Vagina (tissue), 2 donors: Measurements from ENCODE around the gene NUP93. TPM values are rescaled to one million over a fixed set of nuclear protein-coding genes. Genes with fewer than 3 reads are reported as not detected.
A peak's percentile ranks its signal among the peaks of the same experiment; 100 is the strongest.

Source experiments
- DNase-seq, 2 donors: peaks; one replicate each; pipeline ENCODE4 v3.0.0-alpha.2; 2017; ENCODE audit errors: extremely low spot score in 2 of 2
- H3K27ac ChIP-seq: fragments of 200-600 bp; sonication (generic); one replicate; pipeline ENCODE4 v1.5.1; 2019
- H3K27me3 ChIP-seq: fragments of 200-600 bp; sonication (generic); one replicate; pipeline ENCODE4 v1.5.1; 2019
- H3K36me3 ChIP-seq, 2 donors: fragments of 200-600 bp; sonication (generic); one replicate each; pipeline ENCODE4 v1.5.1; 2017 to 2019
- H3K4me1 ChIP-seq: fragments of 200-600 bp; sonication (generic); one replicate; pipeline ENCODE4 v1.5.1; 2019
- H3K4me3 ChIP-seq, 2 donors: fragments of 200-600 bp; sonication (generic); 1 replicate in 1 of 2; 2 replicates in 1 of 2; pipeline ENCODE4 v1.5.1; 2016 to 2019
- H3K9me3 ChIP-seq: fragments of 200-600 bp; sonication (generic); one replicate; pipeline ENCODE4 v1.5.1; 2019
- POLR2A ChIP-seq, 2 donors: fragments of 450-650 bp; IDR thresholded peaks; one replicate each; pipeline ENCODE4 v1.6.1; 2017; ENCODE audit warnings: antibody characterized with exemption in 2 of 2, mild to moderate bottlenecking in 2 of 2, moderate library complexity in 2 of 2
- POLR2AphosphoS5 ChIP-seq, 2 donors: sonication (generic); formaldehyde crosslinking; IDR thresholded peaks; one replicate each; pipeline ENCODE4 v1.9.0; 2017; ENCODE audit warnings: antibody characterized with exemption in 2 of 2, mild to moderate bottlenecking in 2 of 2, low read depth in 1 of 2; ENCODE audit not compliant: insufficient read depth in 1 of 2
- intact Hi-C: fragments of 100-400 bp; cut with DNase I; formaldehyde crosslinking; loops from one replicate; pipeline ENCODE4 v1.15.1; 2023
- total RNA-seq: library from RNA; depleted of rRNA; stranded (reverse); fragments of >200 nt; gene quantifications from one replicate; pipeline ENCODE4 v1.2.3, GENCODE V29; 2016
- TF ChIP-seq, protein P1 (sequence below), 3 experiments: fragments of 450-650 bp in 2 of 3; fragments of 200-600 bp in 1 of 3; sonication (generic) in 1 of 3; IDR thresholded peaks; one replicate each; pipeline ENCODE4 v1.5.1; 2017 to 2019; ENCODE audit warnings: antibody characterized with exemption in 3 of 3, mild to moderate bottlenecking in 2 of 3, moderate library complexity in 2 of 3

Gene NUP93
- total RNA-seq, 1 donor from 2014 or later, result 43.7 TPM

DNA sequence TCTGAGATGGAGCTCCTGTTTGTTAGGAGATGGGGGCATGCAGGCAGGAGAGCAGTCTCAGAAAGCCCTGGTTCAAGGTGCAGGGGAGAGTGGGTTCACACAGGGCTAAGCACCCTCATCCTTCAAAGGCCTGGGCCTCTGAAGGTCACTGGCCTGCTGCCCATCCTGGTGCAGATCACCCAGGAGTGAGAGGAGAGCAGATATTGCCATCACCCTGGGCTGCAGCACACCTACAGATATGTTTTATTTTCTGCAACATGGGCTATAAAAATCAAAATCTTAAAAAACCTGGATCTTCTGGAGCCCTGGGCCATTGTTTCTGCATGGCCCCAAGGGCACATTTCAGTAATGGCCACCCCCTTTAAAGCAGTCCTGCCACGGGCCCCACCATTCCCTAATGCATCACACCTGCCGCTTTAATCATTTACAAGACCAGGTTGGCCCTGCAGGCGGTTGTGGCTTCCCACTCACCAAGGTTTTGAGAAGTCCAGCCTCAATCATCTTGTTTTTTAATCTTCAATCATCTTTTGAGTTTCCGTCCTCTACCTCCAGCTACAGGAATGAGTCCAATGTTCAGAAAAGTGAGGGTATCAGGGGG is 20.4 kb upstream of the NUP93 start:
- intact Hi-C loops, result loop anchor here (10.0 kb wide), 1 partner anchor 195 kb away; no protein-coding TSS in a partner anchor
- no peak overlapping the region for H3K27ac ChIP-seq
- no peaks in the 10 kb centered on the region for H3K27me3 ChIP-seq
- peak in 1 of 2 donors; percentile 71 for DNase-seq
- H3K9me3 ChIP-seq, result no peaks in the 10 kb centered on the region
- no peak for TF ChIP-seq POLR2A (IDR thresholded peaks at IDR 0.05)
- TF ChIP-seq, protein P1, sequence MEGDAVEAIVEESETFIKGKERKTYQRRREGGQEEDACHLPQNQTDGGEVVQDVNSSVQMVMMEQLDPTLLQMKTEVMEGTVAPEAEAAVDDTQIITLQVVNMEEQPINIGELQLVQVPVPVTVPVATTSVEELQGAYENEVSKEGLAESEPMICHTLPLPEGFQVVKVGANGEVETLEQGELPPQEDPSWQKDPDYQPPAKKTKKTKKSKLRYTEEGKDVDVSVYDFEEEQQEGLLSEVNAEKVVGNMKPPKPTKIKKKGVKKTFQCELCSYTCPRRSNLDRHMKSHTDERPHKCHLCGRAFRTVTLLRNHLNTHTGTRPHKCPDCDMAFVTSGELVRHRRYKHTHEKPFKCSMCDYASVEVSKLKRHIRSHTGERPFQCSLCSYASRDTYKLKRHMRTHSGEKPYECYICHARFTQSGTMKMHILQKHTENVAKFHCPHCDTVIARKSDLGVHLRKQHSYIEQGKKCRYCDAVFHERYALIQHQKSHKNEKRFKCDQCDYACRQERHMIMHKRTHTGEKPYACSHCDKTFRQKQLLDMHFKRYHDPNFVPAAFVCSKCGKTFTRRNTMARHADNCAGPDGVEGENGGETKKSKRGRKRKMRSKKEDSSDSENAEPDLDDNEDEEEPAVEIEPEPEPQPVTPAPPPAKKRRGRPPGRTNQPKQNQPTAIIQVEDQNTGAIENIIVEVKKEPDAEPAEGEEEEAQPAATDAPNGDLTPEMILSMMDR (IDR thresholded peaks at IDR 0.05), result no peak
- no peak for TF ChIP-seq POLR2AphosphoS5 (IDR thresholded peaks at IDR 0.05; ENCODE audit: insufficient read depth in 1 of 2, low read depth in 1 of 2)
- no peaks in the 10 kb centered on the region for H3K36me3 ChIP-seq
- H3K4me1 ChIP-seq, result no peaks in the 10 kb centered on the region
- H3K4me3 ChIP-seq, result no peak overlapping the region

DNA sequence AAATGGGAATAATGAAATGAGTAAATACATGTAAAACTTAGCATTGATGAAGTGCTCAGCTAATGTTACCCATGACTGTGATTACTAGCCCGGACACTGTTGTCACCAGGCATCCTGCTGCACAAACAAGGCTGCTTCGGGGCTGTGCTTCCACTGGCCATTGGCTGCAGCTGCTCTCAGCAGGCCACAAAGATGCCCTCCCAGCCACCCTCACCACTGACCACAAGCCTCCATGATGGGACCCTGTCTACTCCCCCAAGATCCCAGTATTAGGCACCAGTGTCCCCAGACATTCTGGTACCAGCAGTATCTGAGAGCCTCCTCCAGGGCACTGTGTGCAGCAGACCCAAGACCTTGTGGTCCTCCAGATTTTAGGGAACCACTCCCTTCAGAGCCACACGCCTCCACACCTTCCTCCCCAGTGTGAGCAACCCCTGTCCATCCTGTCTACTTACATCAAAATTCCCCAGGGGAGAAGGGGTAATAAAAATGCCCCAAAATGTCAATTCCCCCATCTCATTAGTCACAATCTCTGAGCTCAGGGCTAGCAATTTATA is 19.7 kb upstream of the NUP93 start:
- intact Hi-C loops, result no loop called here
- DNase-seq, result peak in 1 of 2 donors; percentile 47
- TF ChIP-seq, protein P1 (IDR thresholded peaks at IDR 0.05), result no peak
- no peak for TF ChIP-seq POLR2A (IDR thresholded peaks at IDR 0.05)
- TF ChIP-seq POLR2AphosphoS5 (IDR thresholded peaks at IDR 0.05; ENCODE audit: insufficient read depth in 1 of 2, low read depth in 1 of 2), result no peak

GRCh38 chr16:56711862-56712261 is 18.1 kb upstream of the NUP93 start:
- intact Hi-C loops, result no loop called here
- no peaks in the 10 kb centered on the region for H3K4me1 ChIP-seq
- H3K27ac ChIP-seq, result no peak overlapping the region
- no peak for DNase-seq
- H3K36me3 ChIP-seq, result no peaks in the 10 kb centered on the region
- TF ChIP-seq POLR2AphosphoS5 (IDR thresholded peaks at IDR 0.05; ENCODE audit: insufficient read depth in 1 of 2, low read depth in 1 of 2) (no peak), POLR2A (IDR thresholded peaks at IDR 0.05) (no peak)
- TF ChIP-seq, protein P1 (IDR thresholded peaks at IDR 0.05), result no peak
- H3K9me3 ChIP-seq, result no peaks in the 10 kb centered on the region
- H3K4me3 ChIP-seq, result no peak overlapping the region
- no peaks in the 10 kb centered on the region for H3K27me3 ChIP-seq

More for the DNA sequence above, 19.7 kb upstream of the NUP93 start:
- H3K36me3 ChIP-seq, result no peaks in the 10 kb centered on the region
- H3K4me3 ChIP-seq, result no peak overlapping the region
- no peaks in the 10 kb centered on the region for H3K4me1 ChIP-seq
- no peak overlapping the region for H3K27ac ChIP-seq
- no peaks in the 10 kb centered on the region for H3K9me3 ChIP-seq
- no peaks in the 10 kb centered on the region for H3K27me3 ChIP-seq

DNA sequence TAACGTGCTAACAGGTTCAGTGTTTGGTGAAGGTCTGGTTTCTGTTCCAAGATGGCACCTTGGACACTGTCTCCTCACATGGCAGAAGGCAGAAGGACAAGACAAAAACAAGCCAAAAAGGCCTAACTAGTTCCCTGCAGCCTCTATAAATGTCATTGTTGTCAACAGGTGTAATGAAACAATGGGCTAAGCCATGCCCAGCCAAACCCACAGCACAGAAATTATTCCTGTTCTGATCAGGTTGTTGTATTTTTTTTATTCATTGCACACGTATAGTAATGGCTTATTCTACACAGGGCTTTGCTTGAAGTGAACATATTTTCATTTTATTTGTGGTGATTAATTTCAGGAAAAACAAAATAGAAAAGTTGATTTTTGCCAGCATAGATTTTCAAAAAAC is 16.1 kb upstream of the NUP93 start:
- Histone ChIP-seq H3K36me3 (no peaks in the 10 kb centered on the region), H3K9me3 (no peaks in the 10 kb centered on the region), H3K27ac (no peak overlapping the region), H3K4me3 (no peak overlapping the region), H3K27me3 (no peaks in the 10 kb centered on the region), H3K4me1 (no peaks in the 10 kb centered on the region)
- TF ChIP-seq POLR2AphosphoS5 (IDR thresholded peaks at IDR 0.05; ENCODE audit: insufficient read depth in 1 of 2, low read depth in 1 of 2) (no peak), POLR2A (IDR thresholded peaks at IDR 0.05) (no peak)
- TF ChIP-seq, protein P1 (IDR thresholded peaks at IDR 0.05), result no peak
- intact Hi-C loops, result no loop called here
- peak in 1 of 2 donors; percentile 37 for DNase-seq

- DNase-seq, result peak in 1 of 2 donors; percentile 47
- H3K4me1 ChIP-seq, result no peaks in the 10 kb centered on the region
- H3K27me3 ChIP-seq, result no peaks in the 10 kb centered on the region
- no peak overlapping the region for H3K27ac ChIP-seq
- TF ChIP-seq, protein P1 (IDR thresholded peaks at IDR 0.05), result no peak
- TF ChIP-seq POLR2AphosphoS5 (IDR thresholded peaks at IDR 0.05; ENCODE audit: insufficient read depth in 1 of 2, low read depth in 1 of 2) (no peak), POLR2A (IDR thresholded peaks at IDR 0.05) (no peak)
- no peak overlapping the region for H3K4me3 ChIP-seq
- no peaks in the 10 kb centered on the region for H3K9me3 ChIP-seq
- intact Hi-C loops, result no loop called here
- H3K36me3 ChIP-seq, result no peaks in the 10 kb centered on the region
These were observed 14.8 kb upstream of the NUP93 start for GRCh38 chr16:56715126-56715525.
